GM12878 (cell line): ENCODE data around the gene SAP25. TPM values are rescaled to one million over a fixed set of nuclear protein-coding genes. Genes with fewer than 3 reads are reported as not detected.

Source experiments
- ATAC-seq: fragments of 200-7000 bp; cut with Tn5 transposase; 3 replicates; pipeline ENCODE4 v1.9.1; 2020; ENCODE audit warnings: mild to moderate bottlenecking, moderate library complexity
- BruUV-seq: library from RNA; stranded (reverse); fragments of 400-500 nt; replicated peaks from 2 replicates; lab custom pipeline; 2021; lab: Mats Ljungman, UMichigan
- CTCF ChIA-PET: fragments of 300-600 bp; sonication (Branson Sonifier 250); formaldehyde crosslinking; extraction: SDS; loops from one replicate; lab custom pipeline; 2021; ENCODE audit warnings: inconsistent platforms; lab: Yijun Ruan, JAX
- POLR2A ChIA-PET: fragments of 350-600 bp; formaldehyde crosslinking; extraction: SDS; loops from one replicate; lab custom pipeline; 2021; ENCODE audit warnings: inconsistent platforms; lab: Charles Lee
- RAD21 ChIA-PET: fragments of 300-600 bp; sonication (Branson Sonifier 250); formaldehyde crosslinking; loops from one replicate; lab custom pipeline; 2023; ENCODE audit warnings: antibody characterized with exemption; ENCODE audit not compliant: unreplicated experiment; lab: Charles Lee
- SMC1A ChIA-PET: fragments of 300-600 bp; sonication (Branson Sonifier 250); formaldehyde crosslinking; loops from one replicate; lab custom pipeline; 2023; ENCODE audit not compliant: unreplicated experiment, uncharacterized antibody; lab: Charles Lee
- DNase-seq: peaks from one replicate; pipeline ENCODE4 v3.0.0-alpha.2; 2011; ENCODE audit warnings: low read depth, low spot score
- FAIRE-seq: peaks from 3 replicates; lab custom pipeline; 2011; peaks lifted over from hg19 to GRCh38; lab: Jason Lieb, UNC
- H2AFZ ChIP-seq: 2 replicates; pipeline ENCODE4 v1.6.0; 2011; ENCODE audit warnings: low read depth, low read length, control low read depth; ENCODE audit not compliant: control insufficient read depth
- H3K27ac ChIP-seq: 2 replicates; pipeline ENCODE4 v1.5.1; 2011; ENCODE audit warnings: control low read depth; ENCODE audit not compliant: control insufficient read depth, insufficient read depth
- H3K27me3 ChIP-seq, 2 experiments: replicated peaks in 1 of 2; 2 replicates each; pipeline versions ENCODE4 v1.6.0 to v1.6.1; 2011; ENCODE audit warnings: low read length in 1 of 2; ENCODE audit not compliant: control insufficient read depth in 2 of 2, insufficient read depth in 2 of 2
- H3K36me3 ChIP-seq, 2 experiments: 2 replicates each; pipeline ENCODE4 v1.5.1; 2011; ENCODE audit warnings: low read length in 1 of 2; ENCODE audit not compliant: control insufficient read depth in 2 of 2, insufficient read depth in 2 of 2
- H3K4me1 ChIP-seq: 2 replicates; pipeline ENCODE4 v1.6.1; 2011; ENCODE audit warnings: mild to moderate bottlenecking, low read length, moderate library complexity, mixed read lengths; ENCODE audit not compliant: control insufficient read depth, insufficient read depth
- H3K4me2 ChIP-seq: 2 replicates; pipeline ENCODE4 v1.6.0; 2011; ENCODE audit warnings: control low read depth; ENCODE audit not compliant: control insufficient read depth, insufficient read depth
- H3K4me3 ChIP-seq: fragments of 200-600 bp; sonication (generic); 2 replicates; pipeline ENCODE4 v1.5.1; 2016
- H3K79me2 ChIP-seq: 2 replicates; pipeline ENCODE4 v1.6.0; 2011; ENCODE audit warnings: low read length; ENCODE audit not compliant: control insufficient read depth, insufficient read depth
- H3K9ac ChIP-seq: 2 replicates; pipeline ENCODE4 v1.8.0; 2011; ENCODE audit warnings: low read length, control low read depth, mixed read lengths; ENCODE audit not compliant: control insufficient read depth, insufficient read depth
- H3K9me3 ChIP-seq: replicated peaks from 3 replicates; pipeline ENCODE4 v1.5.1; 2011; ENCODE audit warnings: mild to moderate bottlenecking, low read length; ENCODE audit not compliant: control insufficient read depth, insufficient read depth
- H4K20me1 ChIP-seq: 2 replicates; pipeline ENCODE4 v1.6.0; 2011; ENCODE audit not compliant: control insufficient read depth, insufficient read depth
- BCL11A ChIP-seq: IDR thresholded peaks from 2 replicates; pipeline ENCODE4 v1.6.1; 2011; ENCODE audit warnings: low read depth, low read length
- BHLHE40 ChIP-seq, 2 experiments: fragments of 450-650 bp in 1 of 2; IDR thresholded peaks; 2 replicates each; pipeline ENCODE4 v1.6.1; 2011 to 2017; ENCODE audit warnings: low read depth in 2 of 2, borderline replicate concordance in 1 of 2, improper control_type of control experiment in 1 of 2, low read length in 1 of 2, mild to moderate bottlenecking in 1 of 2
- CREM ChIP-seq: IDR thresholded peaks from 2 replicates; pipeline ENCODE4 v1.6.1; 2014; ENCODE audit warnings: antibody characterized with exemption, low read depth
- CTCF ChIP-seq, 3 experiments: IDR thresholded peaks in 2 of 3; conservative IDR thresholded peaks in 1 of 3; 2 replicates each; pipeline ENCODE4 v1.5.1; 2011; ENCODE audit warnings: low read depth in 3 of 3, low read length in 3 of 3, mild to moderate bottlenecking in 3 of 3, control low read depth in 2 of 3, moderate library complexity in 2 of 3, inconsistent platforms in 1 of 3, mixed read lengths in 1 of 3; ENCODE audit not compliant: control insufficient read depth in 2 of 3, insufficient read depth in 1 of 3; ENCODE audit errors: extremely low read depth in 1 of 3
- EED ChIP-seq: sonication (generic); IDR thresholded peaks from 2 replicates; pipeline ENCODE4 v1.6.1; 2016; ENCODE audit warnings: antibody characterized with exemption, low read depth
- EP300 ChIP-seq, 2 experiments: fragments of 150-350 bp in 1 of 2; IDR thresholded peaks; 2 replicates each; pipeline ENCODE4 v1.6.1; 2011 to 2012; ENCODE audit warnings: low read depth in 2 of 2, low read length in 2 of 2, borderline replicate concordance in 1 of 2, improper control_type of control experiment in 1 of 2, inconsistent platforms in 1 of 2; ENCODE audit not compliant: control insufficient read depth in 1 of 2
- GATAD2B ChIP-seq: fragments of 450-650 bp; conservative IDR thresholded peaks from 2 replicates; pipeline ENCODE4 v1.6.1; 2017; ENCODE audit warnings: low read depth, mild to moderate bottlenecking, moderate library complexity
- JUND ChIP-seq: IDR thresholded peaks from 2 replicates; pipeline ENCODE4 v1.6.1; 2012; ENCODE audit warnings: low read depth, mild to moderate bottlenecking, low read length, improper control_type of control experiment, moderate library complexity
- MEF2B ChIP-seq: fragments of 450-650 bp; IDR thresholded peaks from 2 replicates; pipeline ENCODE4 v1.6.1; 2018; ENCODE audit warnings: mild to moderate bottlenecking, moderate library complexity; ENCODE audit not compliant: partially characterized antibody, poor library complexity, severe bottlenecking
- MTA2 ChIP-seq: fragments of 450-650 bp; IDR thresholded peaks from 2 replicates; pipeline ENCODE4 v1.6.1; 2016; ENCODE audit warnings: low read depth, mild to moderate bottlenecking, moderate library complexity
- NFIC ChIP-seq: IDR thresholded peaks from 2 replicates; pipeline ENCODE4 v1.6.1; 2012; ENCODE audit warnings: low read depth, mild to moderate bottlenecking, inconsistent platforms, low read length, moderate library complexity
- NFXL1 ChIP-seq: fragments of 450-650 bp; IDR thresholded peaks from 2 replicates; pipeline ENCODE4 v1.6.1; 2017; ENCODE audit warnings: antibody characterized with exemption, mild to moderate bottlenecking, borderline replicate concordance
- RAD21 ChIP-seq: IDR thresholded peaks from 2 replicates; pipeline ENCODE4 v1.6.1; 2011; ENCODE audit warnings: mild to moderate bottlenecking, low read depth, low read length, moderate library complexity; ENCODE audit not compliant: insufficient read depth
- RB1 ChIP-seq: fragments of 450-650 bp; formaldehyde crosslinking; IDR thresholded peaks from 2 replicates; pipeline ENCODE4 v1.6.1; 2017; ENCODE audit warnings: mild to moderate bottlenecking, borderline replicate concordance
- SPI1 ChIP-seq: IDR thresholded peaks from 2 replicates; pipeline ENCODE4 v1.6.1; 2011; ENCODE audit warnings: low read depth, mild to moderate bottlenecking, low read length, moderate library complexity, borderline replicate concordance; ENCODE audit not compliant: insufficient read depth
- YY1 ChIP-seq: IDR thresholded peaks from 2 replicates; pipeline ENCODE4 v1.6.1; 2011; ENCODE audit warnings: low read depth, mild to moderate bottlenecking, low read length
- ZBED1 ChIP-seq: IDR thresholded peaks from 2 replicates; pipeline ENCODE4 v1.6.1; 2016; ENCODE audit warnings: borderline replicate concordance
- ZNF207 ChIP-seq: fragments of 450-650 bp; IDR thresholded peaks from 2 replicates; pipeline ENCODE4 v1.6.1; 2014; ENCODE audit warnings: antibody characterized with exemption, mild to moderate bottlenecking, borderline replicate concordance
- ZNF274 ChIP-seq: IDR thresholded peaks from one replicate; pipeline ENCODE4 v1.8.0; 2011; ENCODE audit not compliant: insufficient read length, insufficient read depth
- WGBS: methylation state at CpG from one replicate; pipeline ENCODE4 v1.1.6; 2016; ENCODE audit warnings: low lambda C conversion rate; ENCODE audit not compliant: insufficient replicate concordance, insufficient coverage; ENCODE audit errors: missing lambda C conversion rate; 5-methylcytosine and 5-hydroxymethylcytosine counted together
- in situ Hi-C: fragments of 300-500 bp; cut with MboI; formaldehyde crosslinking; loops from 9 replicates; pipeline ENCODE4 v1.14.3; 2018; ENCODE audit warnings: mixed read lengths
- intact Hi-C: fragments of 100-400 bp; cut with micrococcal nuclease; formaldehyde crosslinking; loops from one replicate; pipeline ENCODE4 v1.14.2; 2022; ENCODE audit not compliant: unreplicated experiment
- polyA plus RNA-seq, 11 experiments: library from polyadenylated mRNA; depleted of rRNA in 4 of 11; unstranded in 6 of 11; stranded (reverse) in 5 of 11; fragments of >200 nt; fragmentation: Nextera tagmentation in 4 of 11; fragmentation: Illumina TruSeq in 1 of 11; extraction: Ambion mirVana in 4 of 11; extraction: Trizol in 1 of 11; gene quantifications; 1 replicate in 1 of 11; 2 replicates in 10 of 11; pipeline versions ENCODE4 v1.2.1 to v1.2.3, GENCODE V29; 2011 to 2016; ENCODE audit warnings: inconsistent platforms in 2 of 11, missing spikeins in 2 of 11, low read depth in 1 of 11
- total RNA-seq, 4 experiments: library from RNA; depleted of rRNA in 3 of 4; stranded (reverse); fragments of >200 nt in 3 of 4; fragmentation: Illumina TruSeq in 1 of 4; extraction: Trizol in 1 of 4; gene quantifications; 2 replicates each; pipeline versions ENCODE4 v1.2.1 to v1.2.3, GENCODE V29; 2013 to 2021

SAP25 gene
- total and polyA plus RNA-seq, 10 of the 15 experiments (the other 5 are each of a cell fraction or from before 2014, with no cell fraction given): 0.14 to 8.6 (median 1.1) TPM

- H3K27ac ChIP-seq: peak overlapping the region; percentile 99
- H3K9me3 ChIP-seq: no peaks in the 10 kb centered on the region
- H3K27me3 ChIP-seq: no peaks in the 10 kb centered on the region
- peaks cover 0 to 12% of the 10 kb centered on the region in 2 experiments; a peak in 3 of 4 replicates for H3K36me3 ChIP-seq
- ChIA-PET RAD21 (interaction anchor here (1.2 to 11.5 kb wide), 7 partner anchors 15 to 67 kb away, joined by 4 to 90 read pairs (median 12); partner anchors contain the start of genes FBXO24, LRCH4 and TSC22D4), SMC1A (interaction anchor here (0.8 to 10.6 kb wide), 10 partner anchors 10 to 147 kb away, joined by 3 to 127 read pairs (median 5); partner anchors contain the start of gene TSC22D4), POLR2A (interaction anchor here (0.6 to 7.1 kb wide), 11 partner anchors 10 to 598 kb away, joined by 3 to 47 read pairs (median 4); partner anchors contain the start of genes FBXO24, LRCH4, MOSPD3 and TSC22D4), CTCF (interaction anchor here (0.6 to 7.9 kb wide), 9 partner anchors 10 to 147 kb away, joined by 3 to 101 read pairs (median 3); no protein-coding TSS in a partner anchor)
- WGBS: 0% methylated on average over 3 of the region's 3 CpGs
- peak; percentile 76 for ATAC-seq
- no peak for FAIRE-seq
- H3K4me3 ChIP-seq: peak overlapping the region; percentile 56
- H3K4me1 ChIP-seq: peaks cover 75% of the 10 kb centered on the region
- intact Hi-C loops (loop anchor here (5.0 to 10.0 kb wide), 2 partner anchors 68 to 181 kb away; partner anchors contain the start of gene TSC22D4), in situ Hi-C loops (no loop called here)
- no peak overlapping the region for H2AFZ ChIP-seq
- peak overlapping the region; percentile 52 for H3K9ac ChIP-seq
- no peaks in the 10 kb centered on the region for H4K20me1 ChIP-seq
- BruUV-seq: no TSS peak
- H3K79me2 ChIP-seq: peaks cover 75% of the 10 kb centered on the region
- DNase-seq: peak; percentile 83
- H3K4me2 ChIP-seq: peak overlapping the region; percentile 88
- no peak for TF ChIP-seq NFIC
- TF ChIP-seq EP300 (IDR thresholded peaks at IDR 0.05; ENCODE audit: borderline replicate concordance in 1 of 2, control insufficient read depth in 1 of 2, low read depth in 2 of 2, low read length in 2 of 2): peak in 1 of 2 experiments; percentile 75; a peak in 3 of 4 replicates
- 0 out of 2 replicates have a peak, but pooled peaks have one; percentile 30 for TF ChIP-seq YY1
- TF ChIP-seq BHLHE40 (IDR thresholded peaks at IDR 0.05; ENCODE audit: borderline replicate concordance in 1 of 2, low read depth in 2 of 2, low read length in 1 of 2): peak in 1 of 2 experiments; percentile 67; a peak in 1 of 4 replicates
- TF ChIP-seq ZNF207: peak; percentile 61; the same call in 1 of the 2 replicates
- peak; percentile 70 for TF ChIP-seq BCL11A
- TF ChIP-seq SPI1: peak; percentile 65
- peak; percentile 73; the same call in 1 of the 2 replicates for TF ChIP-seq EED
- TF ChIP-seq RAD21: peak; percentile 40; the same call in 1 of the 2 replicates
- TF ChIP-seq CTCF (IDR thresholded peaks at IDR 0.05 in 2 of 3, conservative IDR thresholded peaks at IDR 0.05 in 1 of 3; ENCODE audit: control insufficient read depth in 2 of 3, extremely low read depth in 1 of 3, insufficient read depth in 1 of 3, low read depth in 3 of 3, low read length in 3 of 3): peak; percentile 9 to 26 (median 18); a peak in 2 of 6 replicates
- peak; percentile 56; the same call in 1 of the 2 replicates for TF ChIP-seq ZBED1
- peak; percentile 20; the same call in 1 of the 2 replicates for TF ChIP-seq RB1
- peak; percentile 54 for TF ChIP-seq MTA2
- TF ChIP-seq NFXL1: no peak
- TF ChIP-seq JUND: peak; percentile 51; the same call in 1 of the 2 replicates
- TF ChIP-seq MEF2B: peak; percentile 10
- no peak for TF ChIP-seq ZNF274
- 0 out of 2 replicates have a peak, but pooled peaks have one; percentile 33 for TF ChIP-seq GATAD2B
- peak; percentile 62; the same call in 1 of the 2 replicates for TF ChIP-seq CREM
Measured at GRCh38 chr7:100545360-100546128, 28.2 kb downstream of the SAP25 start.
